ENCODE data around the gene BCL2L1.

Gene BCL2L1

GRCh38 chr20:31667315-31668285 is 55.1 kb downstream of the BCL2L1 start:
- Histone ChIP-seq H3K27ac (ENCODE audit: low read depth, low read length) (no peak overlapping the region), H3K56ac (ENCODE audit: low read length) (no peak overlapping the region), H3K4me3 (ENCODE audit: low read length) (no peak overlapping the region), H3K27me3 (ENCODE audit: insufficient read depth, low read length, poor library complexity) (no peaks in the 10 kb centered on the region), H3K4me2 (ENCODE audit: low read length) (no peak overlapping the region), H3K79me2 (ENCODE audit: control insufficient read depth, insufficient read depth, low read length) (no peaks in the 10 kb centered on the region), H3K9ac (ENCODE audit: low read length) (no peak overlapping the region), H2BK5ac (ENCODE audit: low read length) (no peak overlapping the region), H2BK120ac (ENCODE audit: low read depth, low read length) (no peak overlapping the region), H3K36me3 (ENCODE audit: control insufficient read depth, insufficient read depth, low read length) (no peaks in the 10 kb centered on the region), H2BK15ac (replicated peaks; ENCODE audit: low read depth) (no peak overlapping the region), H2AK5ac (ENCODE audit: low read length) (no peak overlapping the region), H3K4ac (ENCODE audit: low read depth, low read length) (no peak overlapping the region), H3K4me1 (ENCODE audit: control insufficient read depth, low read depth, low read length) (peaks cover 4% of the 10 kb centered on the region), H4K5ac (ENCODE audit: low read length) (no peak overlapping the region), H3K79me1 (ENCODE audit: low read length) (no peaks in the 10 kb centered on the region), H4K8ac (ENCODE audit: low read depth, low read length) (no peak overlapping the region), H3K18ac (ENCODE audit: low read length) (no peak overlapping the region), H3K23ac (ENCODE audit: low read length) (no peak overlapping the region)
- no CpG with 5 or more reads among the region's 15 CpGs for WGBS (ENCODE audit: extremely low coverage, insufficient coverage, low lambda C conversion rate)
- DNase-seq = no peak

DNA sequence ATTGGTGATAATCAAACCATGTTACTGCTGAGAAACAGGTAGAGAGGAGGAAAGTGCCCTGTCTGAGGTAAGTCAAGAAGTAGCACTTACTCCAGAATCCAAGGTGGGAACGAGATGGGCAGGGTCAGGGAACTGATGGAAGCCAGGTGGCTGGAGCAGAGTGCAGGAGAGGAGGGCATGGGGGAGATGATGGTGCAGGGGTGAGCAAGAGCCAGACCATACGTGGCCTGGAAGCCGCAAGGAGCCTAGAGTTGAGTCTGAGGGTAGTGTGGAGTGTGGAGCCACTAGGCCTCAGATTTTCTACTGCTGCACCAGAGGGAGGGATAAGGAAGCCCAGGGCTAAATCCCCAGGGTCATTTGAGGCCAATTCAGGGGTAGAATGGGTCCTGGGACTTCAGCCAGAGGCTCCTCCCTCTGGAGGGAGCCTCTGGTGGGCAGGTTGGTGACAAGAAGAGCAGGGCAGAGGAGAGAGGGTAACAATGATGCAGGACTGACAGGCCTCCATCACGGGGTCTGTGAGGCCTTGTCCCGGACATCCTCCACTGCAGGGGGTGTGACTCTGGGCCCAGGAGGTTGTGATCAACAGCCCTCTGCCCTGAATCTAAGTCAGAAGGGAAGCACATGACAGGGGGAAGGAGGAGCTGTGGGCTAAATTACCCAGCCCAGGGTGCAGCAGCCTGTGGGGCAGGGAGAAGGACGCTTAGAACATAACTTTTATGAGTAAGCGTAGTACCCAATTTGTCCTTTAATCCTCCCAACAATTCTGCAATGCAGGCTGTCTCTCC is 56.2 kb downstream of the BCL2L1 start:
- DNase-seq = peak; percentile 25
- no peak overlapping the region for H3K4me2 ChIP-seq (ENCODE audit: low read length)
- H2BK15ac ChIP-seq (replicated peaks; ENCODE audit: low read depth) = no peak overlapping the region
- H2AK5ac ChIP-seq (ENCODE audit: low read length) = no peak overlapping the region
- no peak overlapping the region for H3K9ac ChIP-seq (ENCODE audit: low read length)
- no peak overlapping the region for H2BK5ac ChIP-seq (ENCODE audit: low read length)
- H3K56ac ChIP-seq (ENCODE audit: low read length) = no peak overlapping the region
- H4K8ac ChIP-seq (ENCODE audit: low read depth, low read length) = no peak overlapping the region
- H3K36me3 ChIP-seq (ENCODE audit: control insufficient read depth, insufficient read depth, low read length) = no peaks in the 10 kb centered on the region
- no peak overlapping the region for H3K4me3 ChIP-seq (ENCODE audit: low read length)
- H3K4me1 ChIP-seq (ENCODE audit: control insufficient read depth, low read depth, low read length) = peaks cover 6% of the 10 kb centered on the region
- H3K23ac ChIP-seq (ENCODE audit: low read length) = no peak overlapping the region
- H3K79me1 ChIP-seq (ENCODE audit: low read length) = no peaks in the 10 kb centered on the region
- no peaks in the 10 kb centered on the region for H3K79me2 ChIP-seq (ENCODE audit: control insufficient read depth, insufficient read depth, low read length)
- no peak overlapping the region for H2BK120ac ChIP-seq (ENCODE audit: low read depth, low read length)
- H4K5ac ChIP-seq (ENCODE audit: low read length) = no peak overlapping the region
- H3K18ac ChIP-seq (ENCODE audit: low read length) = no peak overlapping the region
- H3K4ac ChIP-seq (ENCODE audit: low read depth, low read length) = no peak overlapping the region
- no peaks in the 10 kb centered on the region for H3K27me3 ChIP-seq (ENCODE audit: insufficient read depth, low read length, poor library complexity)
- no peak overlapping the region for H3K27ac ChIP-seq (ENCODE audit: low read depth, low read length)
- WGBS (ENCODE audit: extremely low coverage, insufficient coverage, low lambda C conversion rate) = no CpG with 5 or more reads among the region's 7 CpGs

- H2BK120ac ChIP-seq (ENCODE audit: low read depth, low read length) = no peak overlapping the region
- no peaks in the 10 kb centered on the region for H3K79me2 ChIP-seq (ENCODE audit: control insufficient read depth, insufficient read depth, low read length)
- H4K8ac ChIP-seq (ENCODE audit: low read depth, low read length) = no peak overlapping the region
- no peak overlapping the region for H3K23ac ChIP-seq (ENCODE audit: low read length)
- H3K4me3 ChIP-seq (ENCODE audit: low read length) = no peak overlapping the region
- H3K36me3 ChIP-seq (ENCODE audit: control insufficient read depth, insufficient read depth, low read length) = no peaks in the 10 kb centered on the region
- H3K18ac ChIP-seq (ENCODE audit: low read length) = no peak overlapping the region
- WGBS (ENCODE audit: extremely low coverage, insufficient coverage, low lambda C conversion rate) = no CpG with 5 or more reads among the region's 10 CpGs
- no peak overlapping the region for H2AK5ac ChIP-seq (ENCODE audit: low read length)
- H3K9ac ChIP-seq (ENCODE audit: low read length) = no peak overlapping the region
- no peak overlapping the region for H3K27ac ChIP-seq (ENCODE audit: low read depth, low read length)
- no peak overlapping the region for H3K4me2 ChIP-seq (ENCODE audit: low read length)
- H4K5ac ChIP-seq (ENCODE audit: low read length) = no peak overlapping the region
- H3K79me1 ChIP-seq (ENCODE audit: low read length) = no peaks in the 10 kb centered on the region
- DNase-seq = no peak
- no peak overlapping the region for H3K56ac ChIP-seq (ENCODE audit: low read length)
- H2BK15ac ChIP-seq (replicated peaks; ENCODE audit: low read depth) = no peak overlapping the region
- H3K4ac ChIP-seq (ENCODE audit: low read depth, low read length) = no peak overlapping the region
- peaks cover 6% of the 10 kb centered on the region for H3K4me1 ChIP-seq (ENCODE audit: control insufficient read depth, low read depth, low read length)
- no peaks in the 10 kb centered on the region for H3K27me3 ChIP-seq (ENCODE audit: insufficient read depth, low read length, poor library complexity)
- H2BK5ac ChIP-seq (ENCODE audit: low read length) = no peak overlapping the region
These were observed 56.9 kb downstream of the BCL2L1 start for GRCh38 chr20:31665753-31666152.

DNA sequence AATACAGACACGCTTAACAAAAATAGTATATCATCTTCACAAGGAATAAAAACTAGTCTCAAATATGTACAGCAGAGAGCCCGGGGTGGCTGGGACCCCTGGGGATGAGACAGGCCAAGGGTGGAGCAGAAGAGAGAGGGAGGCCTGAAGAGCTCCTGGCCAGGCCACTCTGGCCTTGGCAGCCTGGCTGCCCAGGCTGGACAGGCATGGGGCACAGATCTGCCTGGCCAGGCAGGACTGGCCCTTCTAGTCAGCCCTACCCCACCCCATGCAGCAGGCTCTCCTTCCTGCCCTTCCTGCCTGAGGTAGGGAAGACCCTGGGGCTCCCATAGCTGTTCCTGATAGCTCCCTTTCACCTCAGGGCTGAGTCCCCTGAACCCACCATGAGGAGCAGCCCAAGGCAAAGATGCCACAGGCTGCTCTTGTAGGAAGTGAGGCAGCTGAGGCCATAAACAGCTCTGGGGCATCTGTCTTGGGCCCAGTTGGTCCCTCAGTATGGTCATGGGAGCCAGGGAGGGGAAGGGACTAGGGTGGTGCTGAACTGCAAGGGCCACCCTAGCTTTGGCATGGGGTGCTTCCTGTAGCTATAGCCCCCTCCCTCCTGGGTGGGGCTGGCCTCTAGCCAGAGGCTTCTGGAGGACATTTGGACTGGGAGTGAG is 57.8 kb downstream of the BCL2L1 start:
- no peak overlapping the region for H3K4me3 ChIP-seq (ENCODE audit: low read length)
- no peak overlapping the region for H2BK5ac ChIP-seq (ENCODE audit: low read length)
- H3K23ac ChIP-seq (ENCODE audit: low read length) = no peak overlapping the region
- no peak overlapping the region for H3K56ac ChIP-seq (ENCODE audit: low read length)
- H3K4ac ChIP-seq (ENCODE audit: low read depth, low read length) = no peak overlapping the region
- DNase-seq = no peak
- no peaks in the 10 kb centered on the region for H3K36me3 ChIP-seq (ENCODE audit: control insufficient read depth, insufficient read depth, low read length)
- H3K79me1 ChIP-seq (ENCODE audit: low read length) = no peaks in the 10 kb centered on the region
- H3K18ac ChIP-seq (ENCODE audit: low read length) = no peak overlapping the region
- H3K79me2 ChIP-seq (ENCODE audit: control insufficient read depth, insufficient read depth, low read length) = no peaks in the 10 kb centered on the region
- H4K5ac ChIP-seq (ENCODE audit: low read length) = no peak overlapping the region
- H3K4me2 ChIP-seq (ENCODE audit: low read length) = no peak overlapping the region
- H2BK120ac ChIP-seq (ENCODE audit: low read depth, low read length) = no peak overlapping the region
- H3K4me1 ChIP-seq (ENCODE audit: control insufficient read depth, low read depth, low read length) = peaks cover 6% of the 10 kb centered on the region
- no peak overlapping the region for H3K27ac ChIP-seq (ENCODE audit: low read depth, low read length)
- H4K8ac ChIP-seq (ENCODE audit: low read depth, low read length) = no peak overlapping the region
- H3K27me3 ChIP-seq (ENCODE audit: insufficient read depth, low read length, poor library complexity) = no peaks in the 10 kb centered on the region
- no peak overlapping the region for H2BK15ac ChIP-seq (replicated peaks; ENCODE audit: low read depth)
- no peak overlapping the region for H2AK5ac ChIP-seq (ENCODE audit: low read length)
- H3K9ac ChIP-seq (ENCODE audit: low read length) = no peak overlapping the region
- no CpG with 5 or more reads among the region's 2 CpGs for WGBS (ENCODE audit: extremely low coverage, insufficient coverage, low lambda C conversion rate)

- no peak overlapping the region for H3K4me3 ChIP-seq (ENCODE audit: low read length)
- H3K18ac ChIP-seq (ENCODE audit: low read length) = no peak overlapping the region
- no CpG with 5 or more reads among the region's 11 CpGs for WGBS (ENCODE audit: extremely low coverage, insufficient coverage, low lambda C conversion rate)
- peak overlapping the region; percentile 52 for H3K56ac ChIP-seq (ENCODE audit: low read length)
- peak; percentile 69 for DNase-seq
- no peak overlapping the region for H3K23ac ChIP-seq (ENCODE audit: low read length)
- H2BK5ac ChIP-seq (ENCODE audit: low read length) = no peak overlapping the region
- H3K4me1 ChIP-seq (ENCODE audit: control insufficient read depth, low read depth, low read length) = peaks cover 6% of the 10 kb centered on the region
- no peak overlapping the region for H4K5ac ChIP-seq (ENCODE audit: low read length)
- no peak overlapping the region for H2BK15ac ChIP-seq (replicated peaks; ENCODE audit: low read depth)
- no peak overlapping the region for H2BK120ac ChIP-seq (ENCODE audit: low read depth, low read length)
- no peak overlapping the region for H3K9ac ChIP-seq (ENCODE audit: low read length)
- H3K27ac ChIP-seq (ENCODE audit: low read depth, low read length) = no peak overlapping the region
- H3K36me3 ChIP-seq (ENCODE audit: control insufficient read depth, insufficient read depth, low read length) = no peaks in the 10 kb centered on the region
- H3K27me3 ChIP-seq (ENCODE audit: insufficient read depth, low read length, poor library complexity) = no peaks in the 10 kb centered on the region
- no peak overlapping the region for H3K4me2 ChIP-seq (ENCODE audit: low read length)
- H3K4ac ChIP-seq (ENCODE audit: low read depth, low read length) = no peak overlapping the region
- H4K8ac ChIP-seq (ENCODE audit: low read depth, low read length) = no peak overlapping the region
- no peaks in the 10 kb centered on the region for H3K79me2 ChIP-seq (ENCODE audit: control insufficient read depth, insufficient read depth, low read length)
- no peaks in the 10 kb centered on the region for H3K79me1 ChIP-seq (ENCODE audit: low read length)
- no peak overlapping the region for H2AK5ac ChIP-seq (ENCODE audit: low read length)
These were observed 58.6 kb downstream of the BCL2L1 start for GRCh38 chr20:31663838-31664695.

All from mesendoderm (in vitro differentiated cells).